Kidney (tissue), 14 donors: ENCODE results near the gene FBXO9. TPM values are rescaled to one million over a fixed set of nuclear protein-coding genes. Genes with fewer than 3 reads are reported as not detected.

Experiments used
- DNase-seq, 5 donors: peaks; one replicate each; pipeline ENCODE4 v3.0.0-alpha.2; 2013 to 2020
- FAIRE-seq: peaks from 2 replicates; lab custom pipeline; 2012; peaks lifted over from hg19 to GRCh38; lab: Jason Lieb, UNC
- H3K27ac ChIP-seq, 2 donors: one replicate each; pipeline ENCODE4 v1.7.0; 2013; ENCODE audit warnings: low read depth in 2 of 2, low read length in 2 of 2, inconsistent platforms in 1 of 2
- H3K27me3 ChIP-seq: one replicate; pipeline ENCODE4 v1.7.1; 2013; ENCODE audit warnings: low read length, inconsistent platforms; ENCODE audit not compliant: control insufficient read depth, insufficient read depth
- H3K36me3 ChIP-seq, 3 donors: one replicate each; pipeline versions ENCODE4 v1.7.0 to v1.7.1; 2013; ENCODE audit warnings: low read length in 3 of 3, control low read depth in 1 of 3, inconsistent platforms in 1 of 3; ENCODE audit not compliant: insufficient read depth in 3 of 3, control insufficient read depth in 2 of 3
- H3K4me1 ChIP-seq, 3 donors: one replicate each; pipeline versions ENCODE4 v1.7.0 to v1.7.1; 2013; ENCODE audit warnings: low read length in 3 of 3, inconsistent platforms in 1 of 3, low read depth in 1 of 3; ENCODE audit not compliant: control insufficient read depth in 2 of 3, insufficient read depth in 2 of 3
- H3K4me3 ChIP-seq, 3 donors: one replicate each; pipeline versions ENCODE4 v1.7.0 to v1.8.1; 2013; ENCODE audit warnings: low read length in 3 of 3, control low read depth in 1 of 3, inconsistent platforms in 1 of 3
- H3K9ac ChIP-seq, 3 donors: one replicate each; pipeline versions ENCODE4 v1.7.0 to v1.7.1; 2013; ENCODE audit warnings: low read length in 3 of 3, control low read depth in 1 of 3, inconsistent platforms in 1 of 3
- H3K9me3 ChIP-seq, 3 donors: one replicate each; pipeline versions ENCODE4 v1.7.0 to v1.7.1; 2013; ENCODE audit warnings: low read length in 3 of 3, control low read depth in 1 of 3, inconsistent platforms in 1 of 3; ENCODE audit not compliant: control insufficient read depth in 2 of 3, insufficient read depth in 1 of 3
- CTCF ChIP-seq: IDR thresholded peaks from 3 replicates; pipeline ENCODE4 v1.5.1; 2012; ENCODE audit warnings: mild to moderate bottlenecking, moderate library complexity, borderline replicate concordance; ENCODE audit not compliant: insufficient read depth; ENCODE audit errors: extremely low read depth
- intact Hi-C: fragments of 100-400 bp; cut with DNase I; formaldehyde crosslinking; loops from one replicate; pipeline ENCODE4 v1.11.1; 2022
- polyA plus RNA-seq: library from polyadenylated mRNA; stranded (reverse); fragments of 350-450 nt; fragmentation: Illumina TruSeq; extraction: RNeasy Lipid Tissue Mini Kit (QIAGEN cat#74804); gene quantifications from one replicate; pipeline ENCODE4 v1.2.3, GENCODE V29; 2014; ENCODE audit warnings: low read depth, low replicate concordance; ENCODE audit not compliant: insufficient read depth
- total RNA-seq: library from RNA; stranded (reverse); fragmentation: NEBNext Ultra II Directional; extraction: Animal tissue kit (Norgen Biotek cat#: 25700); gene quantifications from one replicate; pipeline ENCODE4 v1.2.1, GENCODE V29; 2021
- donor health status: control.
- donor health status: control.
- donor health status: control.
- donor health status: control.
- donor health status: control.
- donor health status: DM: yes; HTN: yes; CAD: no.
- donor health status: Normal renal cell carcinoma (clear cell type).

Gene FBXO9
- total and polyA plus RNA-seq, 2 donors from 2014 or later, result 45.2 to 94.7 TPM

- peaks cover 0 to 4% (median 0%) of the 10 kb centered on the region in 3 donors for H3K4me1 ChIP-seq
- H3K9ac ChIP-seq, result no peak overlapping the region
- peaks cover 3 to 21% (median 14%) of the 10 kb centered on the region in 3 donors for H3K36me3 ChIP-seq
- no peak overlapping the region for H3K4me3 ChIP-seq
- H3K9me3 ChIP-seq, result no peaks in the 10 kb centered on the region
- no peaks in the 10 kb centered on the region for H3K27me3 ChIP-seq
- DNase-seq (no peak), FAIRE-seq (no peak)
- intact Hi-C loops, result no loop called here
- no peak overlapping the region for H3K27ac ChIP-seq
- TF ChIP-seq CTCF, result no peak
These were observed 21.6 kb upstream of the FBXO9 start for GRCh38 chr6:53043581-53043980.

- Histone ChIP-seq H3K4me3 (no peak overlapping the region), H3K9ac (no peak overlapping the region), H3K4me1 (peaks cover 0 to 4% (median 0%) of the 10 kb centered on the region in 3 donors), H3K27ac (no peak overlapping the region), H3K27me3 (no peaks in the 10 kb centered on the region), H3K36me3 (peaks cover 3 to 19% (median 14%) of the 10 kb centered on the region in 3 donors), H3K9me3 (no peaks in the 10 kb centered on the region)
- DNase-seq (peak in 2 of 5 donors; percentile 4 to 23), FAIRE-seq (no peak)
- no peak for TF ChIP-seq CTCF
- intact Hi-C loops, result no loop called here
These were observed 21.1 kb upstream of the FBXO9 start for GRCh38 chr6:53044071-53044470.

GRCh38 chr6:53044572-53044971 lies 20.6 kb upstream of the FBXO9 start:
- no peak for TF ChIP-seq CTCF
- intact Hi-C loops, result no loop called here
- FAIRE-seq (no peak), DNase-seq (no peak)
- Histone ChIP-seq H3K9me3 (no peaks in the 10 kb centered on the region), H3K27ac (no peak overlapping the region), H3K9ac (no peak overlapping the region), H3K4me3 (no peak overlapping the region), H3K27me3 (no peaks in the 10 kb centered on the region), H3K36me3 (peaks cover 3 to 15% (median 13%) of the 10 kb centered on the region in 3 donors), H3K4me1 (peaks cover 0 to 4% (median 0%) of the 10 kb centered on the region in 3 donors)
